Measurements from ENCODE around the gene STK25. TPM values are rescaled to one million over a fixed set of nuclear protein-coding genes. Genes with fewer than 3 reads are reported as not detected.
A peak's percentile ranks its signal among the peaks of the same experiment; 100 is the strongest.

The STK25 gene
- total and polyA plus RNA-seq, 2 of the 8 experiments (the other 6 are each of a cell fraction or from before 2014, with no cell fraction given), result 159 to 546 TPM

DNA sequence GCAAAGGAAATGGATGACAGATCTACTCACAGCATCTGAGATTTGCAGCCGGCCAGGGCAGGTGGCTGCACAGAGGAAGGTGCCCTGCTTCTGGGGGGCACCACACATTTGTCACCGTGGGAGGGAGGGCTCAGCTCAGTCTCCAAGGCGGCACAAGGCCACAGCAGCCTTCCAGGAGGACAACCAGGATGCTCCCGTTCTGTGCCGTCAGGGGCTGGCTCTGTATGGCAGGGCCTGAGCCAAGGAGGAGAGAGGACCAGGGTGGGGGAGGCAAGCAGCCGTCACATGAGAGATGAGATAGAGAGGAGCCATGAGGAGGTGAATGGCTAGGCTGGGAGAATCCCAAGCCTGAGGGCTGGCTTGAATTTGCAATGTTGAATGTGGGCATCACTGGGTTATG, 45.6 kb upstream of the STK25 start:
- FAIRE-seq (no peak), DNase-seq (ENCODE audit: low read depth in 1 of 2, low spot score in 2 of 2) (no peak)
- H3K9ac ChIP-seq (replicated peaks in 1 of 4; ENCODE audit: extremely low read depth in 1 of 4, low read depth in 3 of 4, low read length in 3 of 4), result no peak overlapping the region
- H3K27me3 ChIP-seq (replicated peaks in 1 of 4; ENCODE audit: control insufficient read depth in 3 of 4, extremely low read depth in 1 of 4, insufficient read depth in 3 of 4, low read length in 3 of 4), result peaks cover 0 to 2% (median 0%) of the 10 kb centered on the region in 4 experiments; a peak in 2 of 7 replicates
- no peak overlapping the region for H2BK15ac ChIP-seq (ENCODE audit: low read length)
- H2AK5ac ChIP-seq (ENCODE audit: low read depth, low read length), result no peak overlapping the region
- no peak overlapping the region for H2BK120ac ChIP-seq (replicated peaks; ENCODE audit: low read depth, low read length)
- H3K56ac ChIP-seq (replicated peaks; ENCODE audit: insufficient read length, low read depth, low read length), result no peak overlapping the region
- H4K20me1 ChIP-seq (replicated peaks in 1 of 2; ENCODE audit: control insufficient read depth in 1 of 2, insufficient read depth in 2 of 2, low read length in 2 of 2), result no peaks in the 10 kb centered on the region
- peak overlapping the region; percentile 74; the same call in 1 of the 2 replicates for H2BK5ac ChIP-seq (ENCODE audit: low read depth, low read length)
- no peak overlapping the region for H4K5ac ChIP-seq (ENCODE audit: insufficient read length, low read depth, low read length)
- H3K23ac ChIP-seq (ENCODE audit: insufficient read length), result no peak overlapping the region
- no peak overlapping the region for H4K8ac ChIP-seq (ENCODE audit: extremely low read depth, insufficient read depth, low read length)
- H4K91ac ChIP-seq (replicated peaks; ENCODE audit: insufficient read length, low read length), result peak overlapping the region; percentile 70
- H3K79me2 ChIP-seq (ENCODE audit: control insufficient read depth in 1 of 2, insufficient read depth in 2 of 2, low read length in 2 of 2), result no peaks in the 10 kb centered on the region
- H3K36me3 ChIP-seq (ENCODE audit: control insufficient read depth in 2 of 4, insufficient read depth in 4 of 4, low read length in 3 of 4), result no peaks in the 10 kb centered on the region
- no peaks in the 10 kb centered on the region for H3K79me1 ChIP-seq (ENCODE audit: low read depth, low read length)
- ChIA-PET POLR2A (ENCODE audit: partially characterized antibody) (no interaction called here), CTCF (ENCODE audit: partially characterized antibody) (interaction anchor here (0.8 to 1.0 kb wide), 2 partner anchors 9 to 10 kb away, joined by 3 read pairs; no protein-coding TSS in a partner anchor)
- no peak overlapping the region for H2BK12ac ChIP-seq (ENCODE audit: low read depth, low read length)
- H3K23me2 ChIP-seq (ENCODE audit: low read depth, low read length), result peaks cover 2% of the 10 kb centered on the region; the same call in 1 of the 2 replicates
- no peak overlapping the region for H3K18ac ChIP-seq (ENCODE audit: extremely low read depth, low read length)
- WGBS, 2 experiments (ENCODE audit: extremely low coverage in 1 of 2, insufficient coverage in 1 of 2, insufficient read length in 1 of 2, insufficient replicate concordance in 2 of 2, low coverage in 1 of 2, low lambda C conversion rate in 2 of 2, missing lambda C conversion rate in 1 of 2), result 97% methylated on average over 6 of the region's 6 CpGs; no CpG with 5 or more reads in 1 of the 2 experiments
- no peak overlapping the region for H3K4ac ChIP-seq (replicated peaks; ENCODE audit: insufficient read length, low read depth, low read length)
- H3K27ac ChIP-seq (ENCODE audit: low read depth, low read length), result no peak overlapping the region
- H3K14ac ChIP-seq (ENCODE audit: insufficient read length), result no peak overlapping the region
- no peak overlapping the region for H3K4me3 ChIP-seq (ENCODE audit: extremely low read depth in 1 of 4, insufficient read depth in 2 of 4, low read depth in 3 of 4, low read length in 4 of 4)
- H2BK20ac ChIP-seq (ENCODE audit: low read length), result peak overlapping the region; percentile 77; the same call in 1 of the 2 replicates
- H3K4me1 ChIP-seq (replicated peaks in 1 of 4; ENCODE audit: control insufficient read depth in 3 of 4, insufficient read depth in 4 of 4, low read length in 3 of 4), result no peaks in the 10 kb centered on the region; a peak in 2 of 7 replicates
- H3K4me2 ChIP-seq (ENCODE audit: insufficient read depth in 1 of 2, low read depth in 2 of 2, low read length in 2 of 2), result no peak overlapping the region
- H3K9me3 ChIP-seq (ENCODE audit: insufficient read depth in 2 of 2, low read depth in 1 of 2, low read length in 1 of 2), result 0 out of 4 replicates have a peak, but pooled peaks cover 0 to 4% of the 10 kb centered on the region in 2 experiments
- no peak overlapping the region for H2AFZ ChIP-seq (ENCODE audit: low read length)
- no peak for TF ChIP-seq HDAC2 (IDR thresholded peaks at IDR 0.05; ENCODE audit: borderline replicate concordance in 1 of 2, low read depth in 2 of 2, low read length in 2 of 2)
- TF ChIP-seq FOSL1 (IDR thresholded peaks at IDR 0.05; ENCODE audit: insufficient read depth, low read depth, low read length), result no peak
- TF ChIP-seq ATF2 (IDR thresholded peaks at IDR 0.05; ENCODE audit: low read length), result no peak
- no peak for TF ChIP-seq RNF2 (IDR thresholded peaks at IDR 0.05; ENCODE audit: borderline replicate concordance, low read depth, low read length, missing control alignments, poor library complexity, severe bottlenecking)
- no peak for TF ChIP-seq CBX5 (IDR thresholded peaks at IDR 0.05; ENCODE audit: low read depth, low read length)
- TF ChIP-seq EGR1 (IDR thresholded peaks at IDR 0.05; ENCODE audit: borderline replicate concordance, low read depth, low read length), result no peak
- TF ChIP-seq, protein P1, sequence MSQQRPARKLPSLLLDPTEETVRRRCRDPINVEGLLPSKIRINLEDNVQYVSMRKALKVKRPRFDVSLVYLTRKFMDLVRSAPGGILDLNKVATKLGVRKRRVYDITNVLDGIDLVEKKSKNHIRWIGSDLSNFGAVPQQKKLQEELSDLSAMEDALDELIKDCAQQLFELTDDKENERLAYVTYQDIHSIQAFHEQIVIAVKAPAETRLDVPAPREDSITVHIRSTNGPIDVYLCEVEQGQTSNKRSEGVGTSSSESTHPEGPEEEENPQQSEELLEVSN (IDR thresholded peaks at IDR 0.05), result no peak
- TF ChIP-seq USF2 (IDR thresholded peaks at IDR 0.05; ENCODE audit: low read length), result no peak
- no peak for TF ChIP-seq TEAD4 (IDR thresholded peaks at IDR 0.05; ENCODE audit: low read depth, low read length)
